Transverse colon (tissue), 4 donors: ENCODE data around the gene ITM2C. TPM values are rescaled to one million over a fixed set of nuclear protein-coding genes. Genes with fewer than 3 reads are reported as not detected.

ENCODE experiments used
- DNase-seq: peaks from one replicate; pipeline ENCODE4 v3.0.0-alpha.2; 2019
- H3K27ac ChIP-seq, 4 donors: fragments of 200-600 bp; sonication (generic); 2 replicates each; pipeline ENCODE4 v1.5.1; 2016 to 2018; ENCODE audit warnings: inconsistent platforms in 4 of 4
- H3K27me3 ChIP-seq: fragments of 200-600 bp; sonication (generic); 2 replicates; pipeline ENCODE4 v1.5.1; 2017; ENCODE audit warnings: inconsistent platforms
- H3K36me3 ChIP-seq, 4 donors: fragments of 200-600 bp; sonication (generic); 2 replicates each; pipeline ENCODE4 v1.5.1; 2017 to 2019; ENCODE audit warnings: inconsistent platforms in 4 of 4
- H3K4me1 ChIP-seq, 4 donors: fragments of 200-600 bp; sonication (generic); 2 replicates each; pipeline ENCODE4 v1.5.1; 2017 to 2020; ENCODE audit warnings: inconsistent platforms in 4 of 4
- H3K4me3 ChIP-seq, 4 donors: fragments of 200-600 bp; sonication (generic); 1 replicate in 1 of 4; 2 replicates in 3 of 4; pipeline versions ENCODE4 v1.5.1 to v1.6.1; 2017 to 2019; ENCODE audit warnings: inconsistent platforms in 4 of 4
- H3K9me3 ChIP-seq, 2 donors: fragments of 200-600 bp; sonication (generic); 2 replicates each; pipeline ENCODE4 v1.5.1; 2017 to 2019; ENCODE audit warnings: inconsistent platforms in 2 of 2
- CTCF ChIP-seq, 5 experiments: fragments of 200-600 bp in 3 of 5; fragments of 450-650 bp in 2 of 5; sonication (generic) in 3 of 5; IDR thresholded peaks; 1 replicate in 2 of 5; 2 replicates in 3 of 5; pipeline ENCODE4 v1.5.1; 2016 to 2017; ENCODE audit warnings: antibody characterized with exemption in 5 of 5, inconsistent platforms in 3 of 5, mild to moderate bottlenecking in 2 of 5, moderate library complexity in 1 of 5
- EP300 ChIP-seq: sonication (generic); formaldehyde crosslinking; IDR thresholded peaks from one replicate; pipeline ENCODE4 v1.6.1; 2017; ENCODE audit warnings: antibody characterized with exemption, low read depth
- POLR2A ChIP-seq: fragments of 450-650 bp; IDR thresholded peaks from one replicate; pipeline ENCODE4 v1.6.1; 2016; ENCODE audit warnings: antibody characterized with exemption, mild to moderate bottlenecking, moderate library complexity
- POLR2AphosphoS5 ChIP-seq, 3 donors: sonication (generic); formaldehyde crosslinking; IDR thresholded peaks; one replicate each; pipeline ENCODE4 v1.6.1; 2016; ENCODE audit warnings: antibody characterized with exemption in 3 of 3
- WGBS, 2 donors: methylation state at CpG; one replicate each; pipeline ENCODE4 v1.1.5; 2018; ENCODE audit warnings: low coverage in 1 of 2; 5-methylcytosine and 5-hydroxymethylcytosine counted together
- in situ Hi-C, 4 donors: fragments of 200-750 bp; cut with MboI; loops; one replicate each; pipeline versions ENCODE4 v1.15.0 to v1.15.1; 2017; ENCODE audit warnings: low sequenced_read_pairs in 3 of 4, low pct_ligation_motif_present in 1 of 4, low pct_unique_long_range_greater_than_20kb in 1 of 4
- intact Hi-C: fragments of 100-400 bp; cut with DNase I; formaldehyde crosslinking; loops from one replicate; pipeline ENCODE4 v1.15.1; 2023; ENCODE audit warnings: low total_unique reads
- total RNA-seq, 4 donors: library from RNA; depleted of rRNA; stranded (reverse); fragments of >200 nt; gene quantifications; one replicate each; pipeline ENCODE4 v1.1.0, GENCODE V29; 2016

Gene ITM2C
- total RNA-seq, 4 donors from 2014 or later = 911 to 2,535 (median 1,776) TPM

GRCh38 chr2:230829293-230829692 lies 35.4 kb upstream of the ITM2C start:
- in situ Hi-C loops (loop anchor here in 3 of 4 donors (10.0 to 25.0 kb wide), 2 partner anchors 156 to 608 kb away; no protein-coding TSS in a partner anchor), intact Hi-C loops (no loop called here)
- no peak for DNase-seq

GRCh38 chr2:230829959-230830358 lies 34.8 kb upstream of the ITM2C start:
- Histone ChIP-seq H3K27ac (no peak overlapping the region), H3K4me1 (peaks cover 0 to 9% (median 8%) of the 10 kb centered on the region in 4 donors), H3K27me3 (peaks cover 35% of the 10 kb centered on the region), H3K9me3 (no peaks in the 10 kb centered on the region), H3K36me3 (no peaks in the 10 kb centered on the region), H3K4me3 (no peak overlapping the region)
- in situ Hi-C loops = loop anchor here (5.0 to 25.0 kb wide), 4 partner anchors 85 to 607 kb away; no protein-coding TSS in a partner anchor
- no peak for DNase-seq
- intact Hi-C loops = loop anchor here (5.0 kb wide), 1 partner anchor 157 kb away; no protein-coding TSS in a partner anchor
- WGBS, 2 donors = 96 to 100% methylated on average over 1 to 7 of the region's 7 CpGs
- no peak for TF ChIP-seq POLR2AphosphoS5 (IDR thresholded peaks at IDR 0.05)

More at GRCh38 chr2:230829293-230829692, 35.4 kb upstream of the ITM2C start:
- Histone ChIP-seq H3K27me3 (peaks cover 35% of the 10 kb centered on the region), H3K9me3 (no peaks in the 10 kb centered on the region), H3K4me3 (no peak overlapping the region), H3K4me1 (peaks cover 0 to 14% (median 11%) of the 10 kb centered on the region in 4 donors), H3K36me3 (no peaks in the 10 kb centered on the region), H3K27ac (no peak overlapping the region)
- 93% methylated on average over 14 of the region's 14 CpGs; no CpG with 5 or more reads in 1 of the 2 donors for WGBS, 2 donors
- no peak for TF ChIP-seq POLR2AphosphoS5 (IDR thresholded peaks at IDR 0.05)
- TF ChIP-seq CTCF (IDR thresholded peaks at IDR 0.05) = no peak
- no peak for TF ChIP-seq EP300
- no peak for TF ChIP-seq POLR2A

GRCh38 chr2:230830428-230830827 lies 34.3 kb upstream of the ITM2C start:
- Histone ChIP-seq H3K36me3 (no peaks in the 10 kb centered on the region), H3K4me1 (peaks cover 0 to 9% (median 8%) of the 10 kb centered on the region in 4 donors), H3K27me3 (peaks cover 35% of the 10 kb centered on the region), H3K9me3 (no peaks in the 10 kb centered on the region), H3K4me3 (no peak overlapping the region), H3K27ac (no peak overlapping the region)
- intact Hi-C loops (loop anchor here (5.0 kb wide), 1 partner anchor 157 kb away; no protein-coding TSS in a partner anchor), in situ Hi-C loops (loop anchor here in 3 of 4 donors (5.0 to 25.0 kb wide), 3 partner anchors 84 to 607 kb away; no protein-coding TSS in a partner anchor)
- no peak for DNase-seq
- 88 to 91% methylated on average over 7 of the region's 7 CpGs for WGBS, 2 donors
- TF ChIP-seq POLR2A (no peak), POLR2AphosphoS5 (IDR thresholded peaks at IDR 0.05) (no peak), EP300 (no peak), CTCF (IDR thresholded peaks at IDR 0.05) (no peak)

GRCh38 chr2:230840301-230840700 lies 24.4 kb upstream of the ITM2C start:
- intact Hi-C loops = no loop called here
- TF ChIP-seq EP300 (no peak), CTCF (IDR thresholded peaks at IDR 0.05) (no peak), POLR2A (no peak), POLR2AphosphoS5 (IDR thresholded peaks at IDR 0.05) (no peak)
- peaks cover 0 to 6% of the 10 kb centered on the region in 2 donors for H3K9me3 ChIP-seq
- no peaks in the 10 kb centered on the region for H3K36me3 ChIP-seq
- H3K4me1 ChIP-seq = peaks cover 0 to 11% (median 0%) of the 10 kb centered on the region in 4 donors
- H3K4me3 ChIP-seq = no peak overlapping the region
- no peaks in the 10 kb centered on the region for H3K27me3 ChIP-seq
- 68 to 71% methylated on average over 2 of the region's 2 CpGs for WGBS, 2 donors
- in situ Hi-C loops = loop anchor here in 2 of 4 donors (10.0 to 25.0 kb wide), 2 partner anchors 64 to 597 kb away; no protein-coding TSS in a partner anchor
- H3K27ac ChIP-seq = no peak overlapping the region
- no peak for DNase-seq
